Natural killer cell (primary cell): ENCODE measurements around the gene COL25A1. TPM values are rescaled to one million over a fixed set of nuclear protein-coding genes. Genes with fewer than 3 reads are reported as not detected.

Experiments used
- ATAC-seq, 3 donors: fragments of 150-1000 bp in 2 of 3; fragments of 200-7000 bp in 1 of 3; cut with Tn5 transposase; 1 replicate in 1 of 3; 2 replicates in 2 of 3; pipeline ENCODE4 v1.10.0; 2021; ENCODE audit warnings: mild to moderate bottlenecking in 2 of 3, moderate library complexity in 2 of 3
- DNase-seq, 2 donors: peaks; one replicate each; pipeline versions ENCODE4 v3.0.0 to v3.0.0-alpha.2; 2013 to 2021; ENCODE audit warnings: mixed read lengths in 1 of 2
- H3K27ac ChIP-seq: one replicate; pipeline ENCODE4 v1.5.1; 2013; ENCODE audit warnings: mild to moderate bottlenecking, low read length
- H3K27me3 ChIP-seq: one replicate; pipeline ENCODE4 v1.6.1; 2013; ENCODE audit warnings: low read length; ENCODE audit not compliant: control insufficient read depth, insufficient read depth
- H3K36me3 ChIP-seq: one replicate; pipeline ENCODE4 v1.6.1; 2013; ENCODE audit warnings: low read length; ENCODE audit not compliant: control insufficient read depth, insufficient read depth
- H3K4me1 ChIP-seq: one replicate; pipeline ENCODE4 v1.6.1; 2013; ENCODE audit warnings: low read length; ENCODE audit not compliant: control insufficient read depth, insufficient read depth
- H3K4me3 ChIP-seq: one replicate; pipeline ENCODE4 v1.5.1; 2013; ENCODE audit warnings: low read length
- H3K9me3 ChIP-seq: one replicate; pipeline ENCODE4 v1.6.1; 2013; ENCODE audit warnings: low read length; ENCODE audit not compliant: control insufficient read depth, insufficient read depth
- H3K27ac Mint-ChIP-seq, 2 donors: one replicate each; pipeline ENCODE4 v1.8.0; 2022; ENCODE audit warnings: mild to moderate bottlenecking in 2 of 2, mixed read lengths in 2 of 2, moderate library complexity in 1 of 2
- H3K27me3 Mint-ChIP-seq, 2 donors: one replicate each; pipeline ENCODE4 v1.8.0; 2022; ENCODE audit warnings: low read depth in 2 of 2, mixed read lengths in 2 of 2
- H3K36me3 Mint-ChIP-seq: one replicate; pipeline ENCODE4 v1.8.0; 2022; ENCODE audit warnings: mixed read lengths
- H3K4me1 Mint-ChIP-seq, 2 donors: one replicate each; pipeline ENCODE4 v1.8.0; 2022; ENCODE audit warnings: mixed read lengths in 2 of 2
- H3K4me3 Mint-ChIP-seq: one replicate; pipeline ENCODE4 v1.8.0; 2022; ENCODE audit warnings: mild to moderate bottlenecking, moderate library complexity, mixed read lengths
- H3K9me3 Mint-ChIP-seq, 2 donors: one replicate each; pipeline ENCODE4 v1.8.0; 2022; ENCODE audit warnings: mixed read lengths in 2 of 2
- CTCF ChIP-seq: fragments of 200-600 bp; IDR thresholded peaks from one replicate; pipeline ENCODE4 v1.8.0; 2022; ENCODE audit warnings: antibody characterized with exemption
- WGBS: methylation state at CpG from one replicate; pipeline ENCODE4 v1.1.7; 2013; ENCODE audit warnings: missing lambda C conversion rate; ENCODE audit not compliant: insufficient coverage; 5-methylcytosine and 5-hydroxymethylcytosine counted together
- intact Hi-C: fragments of 100-400 bp; cut with micrococcal nuclease; formaldehyde crosslinking; loops from one replicate; pipeline ENCODE4 v1.14.2; 2022
- total RNA-seq, 4 donors: library from RNA; stranded (reverse); fragments of 120-200 nt in 1 of 4; gene quantifications; one replicate each; pipeline versions ENCODE4 v1.2.3 to v1.2.4, GENCODE V29; 2013 to 2022

COL25A1 gene
- total RNA-seq, 3 donors from 2014 or later (not counting 1 experiment from before 2014, with no cell fraction given): 0.08 TPM; not detected in 2

- Histone ChIP-seq H3K4me3 (no peak overlapping the region), H3K9me3 (no peaks in the 10 kb centered on the region), H3K27ac (no peak overlapping the region), H3K4me1 (no peaks in the 10 kb centered on the region), H3K27me3 (peaks cover 2% of the 10 kb centered on the region), H3K36me3 (no peaks in the 10 kb centered on the region)
- Mint-ChIP-seq H3K9me3 (peaks cover 0 to 2% of the 10 kb centered on the region in 2 donors), H3K36me3 (no peaks in the 10 kb centered on the region), H3K4me1 (no peaks in the 10 kb centered on the region), H3K27ac (no peak overlapping the region), H3K4me3 (no peak overlapping the region), H3K27me3 (peaks cover 0 to 8% of the 10 kb centered on the region in 2 donors)
- DNase-seq (no peak), ATAC-seq (no peak)
- no peak for TF ChIP-seq CTCF
- WGBS: 84% methylated on average over 4 of the region's 4 CpGs
- intact Hi-C loops: no loop called here
Observed at GRCh38 chr4:109214622-109215301, 87.7 kb downstream of the COL25A1 start.

- Mint-ChIP-seq H3K9me3 (peaks cover 0 to 2% of the 10 kb centered on the region in 2 donors), H3K4me1 (no peaks in the 10 kb centered on the region), H3K4me3 (no peak overlapping the region), H3K36me3 (no peaks in the 10 kb centered on the region), H3K27me3 (peaks cover 0 to 4% of the 10 kb centered on the region in 2 donors), H3K27ac (no peak overlapping the region)
- 84% methylated on average over 1 of the region's 1 CpG for WGBS
- intact Hi-C loops: no loop called here
- Histone ChIP-seq H3K4me3 (no peak overlapping the region), H3K36me3 (no peaks in the 10 kb centered on the region), H3K27ac (no peak overlapping the region), H3K4me1 (no peaks in the 10 kb centered on the region), H3K9me3 (no peaks in the 10 kb centered on the region), H3K27me3 (no peaks in the 10 kb centered on the region)
- ATAC-seq (no peak), DNase-seq (no peak)
- TF ChIP-seq CTCF: no peak
Observed at GRCh38 chr4:109213056-109213455, 89.4 kb downstream of the COL25A1 start.

- Histone ChIP-seq H3K27me3 (peaks cover 2% of the 10 kb centered on the region), H3K36me3 (no peaks in the 10 kb centered on the region), H3K4me1 (no peaks in the 10 kb centered on the region), H3K27ac (no peak overlapping the region), H3K4me3 (no peak overlapping the region), H3K9me3 (no peaks in the 10 kb centered on the region)
- WGBS: 100% methylated on average over 3 of the region's 3 CpGs
- no peaks in the 10 kb centered on the region for H3K4me1 Mint-ChIP-seq
- no peak overlapping the region for H3K4me3 Mint-ChIP-seq
- intact Hi-C loops: no loop called here
- peaks cover 0 to 2% of the 10 kb centered on the region in 2 donors for H3K9me3 Mint-ChIP-seq
- H3K36me3 Mint-ChIP-seq: no peaks in the 10 kb centered on the region
- DNase-seq (no peak), ATAC-seq (no peak)
- no peak for TF ChIP-seq CTCF
- H3K27me3 Mint-ChIP-seq: peaks cover 0 to 4% of the 10 kb centered on the region in 2 donors
- H3K27ac Mint-ChIP-seq: no peak overlapping the region
Observed at GRCh38 chr4:109211671-109212070, 90.8 kb downstream of the COL25A1 start.

- H3K27ac ChIP-seq: no peak overlapping the region
- H3K27me3 ChIP-seq: peaks cover 3% of the 10 kb centered on the region
- H3K4me3 ChIP-seq: no peak overlapping the region
- H3K9me3 ChIP-seq: no peaks in the 10 kb centered on the region
- H3K27ac Mint-ChIP-seq: no peak overlapping the region
- H3K9me3 Mint-ChIP-seq: no peaks in the 10 kb centered on the region
- intact Hi-C loops: no loop called here
- no peaks in the 10 kb centered on the region for H3K36me3 Mint-ChIP-seq
- no peak for DNase-seq
- no peaks in the 10 kb centered on the region for H3K4me1 ChIP-seq
- H3K27me3 Mint-ChIP-seq: peaks cover 0 to 5% of the 10 kb centered on the region in 2 donors
- H3K36me3 ChIP-seq: no peaks in the 10 kb centered on the region
- no peaks in the 10 kb centered on the region for H3K4me1 Mint-ChIP-seq
- 84% methylated on average over 5 of the region's 6 CpGs for WGBS
- no peak for TF ChIP-seq CTCF
- no peak overlapping the region for H3K4me3 Mint-ChIP-seq
- no peak for ATAC-seq
Observed at GRCh38 chr4:109209647-109210046, 92.8 kb downstream of the COL25A1 start.
